GM12892 (cell line): ENCODE measurements around the gene ZNF626.

Experiments used
- POLR2A ChIP-seq: IDR thresholded peaks from 2 replicates; pipeline ENCODE4 v1.6.1; 2011; ENCODE audit warnings: low read depth, low read length, control low read depth
- TAF1 ChIP-seq: IDR thresholded peaks from 2 replicates; pipeline ENCODE4 v1.6.1; 2011; ENCODE audit warnings: low read depth, mild to moderate bottlenecking, control low read depth, low read length, borderline replicate concordance

DNA sequence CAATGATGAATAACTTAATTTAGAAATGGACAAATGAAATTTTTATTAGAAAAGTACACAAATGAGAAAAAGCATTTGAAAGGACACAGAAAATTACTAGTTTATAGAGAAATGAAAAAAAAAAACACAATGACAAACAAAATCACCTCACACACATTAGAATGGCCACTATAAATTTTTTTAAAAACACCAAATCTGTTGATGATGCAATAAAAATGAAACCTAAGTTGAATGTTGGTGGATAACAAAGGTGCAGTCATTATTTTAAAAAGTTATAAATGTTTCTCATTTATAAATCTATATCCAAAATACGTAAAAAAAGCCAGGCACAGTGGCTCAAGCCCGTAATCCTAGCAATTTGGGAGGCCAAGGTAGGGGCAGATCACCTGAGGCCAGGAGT lies 20.8 kb downstream of the ZNF626 start:
- TF ChIP-seq POLR2A (no peak), TAF1 (no peak)
